ENCODE data around the gene DNAJC3.

- TF ChIP-seq CTCF (IDR thresholded peaks at IDR 0.05; ENCODE audit: insufficient read depth, low read depth, low read length) (no peak), EZH2 (IDR thresholded peaks at IDR 0.05; ENCODE audit: insufficient read depth, low read length) (no peak)
Observed at GRCh38 chr13:95734124-95734523, 57.2 kb downstream of the DNAJC3 start.
